Measurements from ENCODE around the gene AHNAK. TPM values are rescaled to one million over a fixed set of nuclear protein-coding genes. Genes with fewer than 3 reads are reported as not detected.

The AHNAK gene
- total RNA-seq, 2 experiments from 2014 or later, result 9.2 to 9.4 TPM

GRCh38 chr11:62547691-62548281 lies 1.2 kb upstream of the AHNAK start:
- Mint-ChIP-seq H3K27ac (no peak overlapping the region), H3K27me3 (ENCODE audit: low read depth) (peaks cover 4% of the 10 kb centered on the region), H3K36me3 (ENCODE audit: low read depth) (no peaks in the 10 kb centered on the region), H3K4me3 (peak overlapping the region; percentile 6), H3K4me1 (ENCODE audit: low read depth) (peaks cover 59% of the 10 kb centered on the region), H3K9me3 (peaks cover 1% of the 10 kb centered on the region)
- DNase-seq, result no peak
- CTCF ChIA-PET, result no interaction called here
- intact Hi-C loops (cut with micrococcal nuclease), result no loop called here

GRCh38 chr11:62546929-62547625 lies 471 bp upstream of the AHNAK start:
- intact Hi-C loops (cut with micrococcal nuclease), result loop anchor here (1.0 kb wide), 1 partner anchor 8 kb away; no protein-coding TSS in a partner anchor
- H3K27me3 Mint-ChIP-seq (ENCODE audit: low read depth), result peaks cover 4% of the 10 kb centered on the region
- CTCF ChIA-PET, result interaction anchor here (0.6 to 1.1 kb wide), 3 partner anchors 10 to 152 kb away, joined by 3 to 4 read pairs (median 3); no protein-coding TSS in a partner anchor
- no peak overlapping the region for H3K27ac Mint-ChIP-seq
- peak overlapping the region; percentile 59 for H3K4me3 Mint-ChIP-seq
- DNase-seq, result no peak
- peaks cover 59% of the 10 kb centered on the region for H3K4me1 Mint-ChIP-seq (ENCODE audit: low read depth)
- H3K9me3 Mint-ChIP-seq, result no peaks in the 10 kb centered on the region
- no peaks in the 10 kb centered on the region for H3K36me3 Mint-ChIP-seq (ENCODE audit: low read depth)

GRCh38 chr11:62545437-62546243 lies 966 bp downstream of the AHNAK start:
- peaks cover 59% of the 10 kb centered on the region for H3K4me1 Mint-ChIP-seq (ENCODE audit: low read depth)
- no peak overlapping the region for H3K27ac Mint-ChIP-seq
- intact Hi-C loops (cut with micrococcal nuclease), result loop anchor here (1.0 kb wide), 1 partner anchor 10 kb away; no protein-coding TSS in a partner anchor
- H3K36me3 Mint-ChIP-seq (ENCODE audit: low read depth), result no peaks in the 10 kb centered on the region
- H3K4me3 Mint-ChIP-seq, result peak overlapping the region; percentile 77
- DNase-seq, result peak; percentile 61
- CTCF ChIA-PET, result interaction anchor here (4.5 to 4.6 kb wide), 3 partner anchors 13 to 150 kb away, joined by 33 to 96 read pairs (median 61); no protein-coding TSS in a partner anchor
- no peaks in the 10 kb centered on the region for H3K9me3 Mint-ChIP-seq
- H3K27me3 Mint-ChIP-seq (ENCODE audit: low read depth), result peaks cover 4% of the 10 kb centered on the region

- Mint-ChIP-seq H3K4me1 (ENCODE audit: low read depth) (peaks cover 60% of the 10 kb centered on the region), H3K4me3 (peak overlapping the region; percentile 77), H3K27me3 (ENCODE audit: low read depth) (peaks cover 4% of the 10 kb centered on the region), H3K9me3 (no peaks in the 10 kb centered on the region), H3K27ac (no peak overlapping the region), H3K36me3 (ENCODE audit: low read depth) (no peaks in the 10 kb centered on the region)
- peak; percentile 51 for DNase-seq
- CTCF ChIA-PET, result interaction anchor here (0.6 to 4.6 kb wide), 7 partner anchors 9 to 149 kb away, joined by 3 to 96 read pairs (median 33); no protein-coding TSS in a partner anchor
- intact Hi-C loops (cut with micrococcal nuclease), result no loop called here
Measured at GRCh38 chr11:62544581-62545436, 1.8 kb downstream of the AHNAK start.

- H3K27me3 Mint-ChIP-seq (ENCODE audit: low read depth), result peaks cover 4% of the 10 kb centered on the region
- DNase-seq, result no peak
- intact Hi-C loops (cut with micrococcal nuclease), result loop anchor here (1.0 to 2.0 kb wide), 3 partner anchors 13 to 150 kb away; no protein-coding TSS in a partner anchor
- peaks cover 65% of the 10 kb centered on the region for H3K4me1 Mint-ChIP-seq (ENCODE audit: low read depth)
- H3K4me3 Mint-ChIP-seq, result no peak overlapping the region
- CTCF ChIA-PET, result interaction anchor here (0.5 to 4.6 kb wide), 20 partner anchors 10 to 168 kb away, joined by 3 to 96 read pairs (median 4); no protein-coding TSS in a partner anchor
- H3K36me3 Mint-ChIP-seq (ENCODE audit: low read depth), result no peaks in the 10 kb centered on the region
- H3K27ac Mint-ChIP-seq, result no peak overlapping the region
- no peaks in the 10 kb centered on the region for H3K9me3 Mint-ChIP-seq
Measured at GRCh38 chr11:62543680-62544444, 2.7 kb downstream of the AHNAK start.

GRCh38 chr11:62542750-62543567 lies 3.6 kb downstream of the AHNAK start:
- Mint-ChIP-seq H3K36me3 (ENCODE audit: low read depth) (no peaks in the 10 kb centered on the region), H3K27ac (no peak overlapping the region), H3K4me1 (ENCODE audit: low read depth) (peaks cover 70% of the 10 kb centered on the region), H3K27me3 (ENCODE audit: low read depth) (peaks cover 4% of the 10 kb centered on the region), H3K9me3 (no peaks in the 10 kb centered on the region), H3K4me3 (peak overlapping the region; percentile 32)
- CTCF ChIA-PET, result interaction anchor here (0.6 to 4.6 kb wide), 36 partner anchors 11 to 312 kb away, joined by 3 to 96 read pairs (median 4); no protein-coding TSS in a partner anchor
- DNase-seq, result peak; percentile 78
- intact Hi-C loops (cut with micrococcal nuclease), result loop anchor here (1.0 to 2.0 kb wide), 5 partner anchors 14 to 149 kb away; no protein-coding TSS in a partner anchor

GRCh38 chr11:62542111-62542745 lies 4.4 kb downstream of the AHNAK start:
- no peaks in the 10 kb centered on the region for H3K9me3 Mint-ChIP-seq
- DNase-seq, result no peak
- no peaks in the 10 kb centered on the region for H3K36me3 Mint-ChIP-seq (ENCODE audit: low read depth)
- H3K4me3 Mint-ChIP-seq, result no peak overlapping the region
- CTCF ChIA-PET, result interaction anchor here (0.7 to 4.6 kb wide), 27 partner anchors 11 to 311 kb away, joined by 3 to 96 read pairs (median 5); no protein-coding TSS in a partner anchor
- peaks cover 64% of the 10 kb centered on the region for H3K4me1 Mint-ChIP-seq (ENCODE audit: low read depth)
- H3K27ac Mint-ChIP-seq, result no peak overlapping the region
- no peaks in the 10 kb centered on the region for H3K27me3 Mint-ChIP-seq (ENCODE audit: low read depth)
- intact Hi-C loops (cut with micrococcal nuclease), result loop anchor here (1.0 to 2.0 kb wide), 3 partner anchors 15 to 118 kb away; no protein-coding TSS in a partner anchor

GRCh38 chr11:62540804-62541701 lies 5.6 kb downstream of the AHNAK start:
- Mint-ChIP-seq H3K9me3 (no peaks in the 10 kb centered on the region), H3K36me3 (ENCODE audit: low read depth) (peaks cover 2% of the 10 kb centered on the region), H3K27me3 (ENCODE audit: low read depth) (no peaks in the 10 kb centered on the region), H3K4me3 (no peak overlapping the region), H3K27ac (peak overlapping the region; percentile 47), H3K4me1 (ENCODE audit: low read depth) (peaks cover 61% of the 10 kb centered on the region)
- CTCF ChIA-PET, result interaction anchor here (1.0 to 4.6 kb wide), 8 partner anchors 11 to 146 kb away, joined by 3 to 96 read pairs (median 10); no protein-coding TSS in a partner anchor
- intact Hi-C loops (cut with micrococcal nuclease), result no loop called here
- DNase-seq, result no peak

- intact Hi-C loops (cut with micrococcal nuclease), result no loop called here
- Mint-ChIP-seq H3K4me1 (ENCODE audit: low read depth) (peaks cover 48% of the 10 kb centered on the region), H3K27me3 (ENCODE audit: low read depth) (no peaks in the 10 kb centered on the region), H3K27ac (no peak overlapping the region), H3K4me3 (no peak overlapping the region), H3K9me3 (no peaks in the 10 kb centered on the region), H3K36me3 (ENCODE audit: low read depth) (peaks cover 4% of the 10 kb centered on the region)
- CTCF ChIA-PET, result interaction anchor here (0.7 to 3.2 kb wide), 4 partner anchors 12 to 145 kb away, joined by 3 to 11 read pairs (median 4); no protein-coding TSS in a partner anchor
- peak; percentile 59 for DNase-seq
Measured at GRCh38 chr11:62539238-62539925, 7.2 kb downstream of the AHNAK start.

Data from activated naive CD4-positive, alpha-beta T cell treated with anti-CD3 and anti-CD28 coated beads for 36 hours (primary cell).